ENCODE results near the gene ATG101. TPM values are rescaled to one million over a fixed set of nuclear protein-coding genes. Genes with fewer than 3 reads are reported as not detected.

The ATG101 gene
- total RNA-seq, 1 experiment from 2014 or later: 44.6 TPM

- Histone ChIP-seq H3K9me3 (ENCODE audit: insufficient read depth, low read depth) (no peaks in the 10 kb centered on the region), H4K20me1 (ENCODE audit: insufficient read depth) (no peaks in the 10 kb centered on the region)
- intact Hi-C loops (cut with micrococcal nuclease; ENCODE audit: unreplicated experiment): loop anchor here (2.0 kb wide), 1 partner anchor 14 kb away; the partner anchor contains the start of gene NR4A1
These were observed 33.1 kb upstream of the ATG101 start for GRCh38 chr12:52036587-52037171.

GRCh38 chr12:52037248-52037861, 32.4 kb upstream of the ATG101 start:
- peak overlapping the region; percentile 83 for H3K4me2 ChIP-seq
- peak in 1 of 2 experiments; percentile 48 for DNase-seq
- no peaks in the 10 kb centered on the region for H3K79me2 ChIP-seq (ENCODE audit: low read depth)
- peak overlapping the region; percentile 60 for H3K4me3 ChIP-seq
- ChIA-PET CTCF (interaction anchor here (0.5 to 0.7 kb wide), 3 partner anchors 12 to 322 kb away, joined by 3 to 4 read pairs (median 3); no protein-coding TSS in a partner anchor), POLR2A (ENCODE audit: unreplicated experiment) (interaction anchor here (0.6 kb wide), 3 partner anchors 18 to 1587 kb away, joined by 3 to 5 read pairs (median 3); partner anchors contain the start of gene ATG101)
- no peaks in the 10 kb centered on the region for H4K20me1 ChIP-seq (ENCODE audit: insufficient read depth)
- H3F3A ChIP-seq (ENCODE audit: insufficient read depth, low read depth): peaks cover 27% of the 10 kb centered on the region; the same call in 1 of the 2 replicates
- H3K27me3 ChIP-seq (ENCODE audit: insufficient read depth, low read depth): no peaks in the 10 kb centered on the region; the same call in 1 of the 2 replicates
- intact Hi-C loops (cut with micrococcal nuclease; ENCODE audit: unreplicated experiment): loop anchor here (2.0 kb wide), 1 partner anchor 13 kb away; the partner anchor contains the start of gene NR4A1
- peak overlapping the region; percentile 79 for H2AFZ ChIP-seq
- peaks cover 10% of the 10 kb centered on the region for H3K4me1 ChIP-seq (replicated peaks; ENCODE audit: insufficient read depth)
- H3K36me3 ChIP-seq (ENCODE audit: low read depth): no peaks in the 10 kb centered on the region
- no peak overlapping the region for H3K27ac ChIP-seq
- no peaks in the 10 kb centered on the region for H3K9me3 ChIP-seq (ENCODE audit: insufficient read depth, low read depth)
- no TSS peak for BruUV-seq (replicated peaks)
- no peaks in the 10 kb centered on the region for H3K9me2 ChIP-seq (ENCODE audit: insufficient read depth)
- TF ChIP-seq, protein P1, sequence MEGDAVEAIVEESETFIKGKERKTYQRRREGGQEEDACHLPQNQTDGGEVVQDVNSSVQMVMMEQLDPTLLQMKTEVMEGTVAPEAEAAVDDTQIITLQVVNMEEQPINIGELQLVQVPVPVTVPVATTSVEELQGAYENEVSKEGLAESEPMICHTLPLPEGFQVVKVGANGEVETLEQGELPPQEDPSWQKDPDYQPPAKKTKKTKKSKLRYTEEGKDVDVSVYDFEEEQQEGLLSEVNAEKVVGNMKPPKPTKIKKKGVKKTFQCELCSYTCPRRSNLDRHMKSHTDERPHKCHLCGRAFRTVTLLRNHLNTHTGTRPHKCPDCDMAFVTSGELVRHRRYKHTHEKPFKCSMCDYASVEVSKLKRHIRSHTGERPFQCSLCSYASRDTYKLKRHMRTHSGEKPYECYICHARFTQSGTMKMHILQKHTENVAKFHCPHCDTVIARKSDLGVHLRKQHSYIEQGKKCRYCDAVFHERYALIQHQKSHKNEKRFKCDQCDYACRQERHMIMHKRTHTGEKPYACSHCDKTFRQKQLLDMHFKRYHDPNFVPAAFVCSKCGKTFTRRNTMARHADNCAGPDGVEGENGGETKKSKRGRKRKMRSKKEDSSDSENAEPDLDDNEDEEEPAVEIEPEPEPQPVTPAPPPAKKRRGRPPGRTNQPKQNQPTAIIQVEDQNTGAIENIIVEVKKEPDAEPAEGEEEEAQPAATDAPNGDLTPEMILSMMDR (conservative IDR thresholded peaks at IDR 0.05): no peak
- no peak for TF ChIP-seq EZH2 (IDR thresholded peaks at IDR 0.05; ENCODE audit: low read depth)

More at GRCh38 chr12:52036587-52037171, 33.1 kb upstream of the ATG101 start:
- ChIA-PET CTCF (interaction anchor here (0.5 to 1.0 kb wide), 4 partner anchors 12 to 322 kb away, joined by 3 to 9 read pairs (median 4); partner anchors contain the start of gene ATG101), POLR2A (ENCODE audit: unreplicated experiment) (interaction anchor here (0.6 to 0.7 kb wide), 3 partner anchors 14 to 33 kb away, joined by 3 to 5 read pairs (median 4); partner anchors contain the start of genes ATG101 and NR4A1)
- Histone ChIP-seq H3K27ac (no peak overlapping the region), H3K9me2 (ENCODE audit: insufficient read depth) (no peaks in the 10 kb centered on the region), H3K4me2 (peak overlapping the region; percentile 68), H3K27me3 (ENCODE audit: insufficient read depth, low read depth) (no peaks in the 10 kb centered on the region; the same call in 1 of the 2 replicates), H3K36me3 (ENCODE audit: low read depth) (no peaks in the 10 kb centered on the region), H3K4me1 (replicated peaks; ENCODE audit: insufficient read depth) (peaks cover 14% of the 10 kb centered on the region), H3K4me3 (peak overlapping the region; percentile 37; the same call in 1 of the 2 replicates), H2AFZ (no peak overlapping the region), H3K79me2 (ENCODE audit: low read depth) (no peaks in the 10 kb centered on the region), H3F3A (ENCODE audit: insufficient read depth, low read depth) (peaks cover 34% of the 10 kb centered on the region; the same call in 1 of the 2 replicates)
- peak; percentile 59 to 85 for DNase-seq
- no peak for TF ChIP-seq EZH2 (IDR thresholded peaks at IDR 0.05; ENCODE audit: low read depth)
- TF ChIP-seq, protein P1 (conservative IDR thresholded peaks at IDR 0.05): no peak
- BruUV-seq (replicated peaks): no TSS peak

GRCh38 chr12:52038447-52038846, 31.3 kb upstream of the ATG101 start:
- H3K4me2 ChIP-seq: peak overlapping the region; percentile 83
- H4K20me1 ChIP-seq (ENCODE audit: insufficient read depth): no peaks in the 10 kb centered on the region
- intact Hi-C loops (cut with micrococcal nuclease; ENCODE audit: unreplicated experiment): no loop called here
- no peak overlapping the region for H3K4me3 ChIP-seq
- no peak overlapping the region for H3K27ac ChIP-seq
- H3K79me2 ChIP-seq (ENCODE audit: low read depth): no peaks in the 10 kb centered on the region
- H3K36me3 ChIP-seq (ENCODE audit: low read depth): no peaks in the 10 kb centered on the region
- peaks cover 23% of the 10 kb centered on the region; the same call in 1 of the 2 replicates for H3F3A ChIP-seq (ENCODE audit: insufficient read depth, low read depth)
- H3K9me2 ChIP-seq (ENCODE audit: insufficient read depth): no peaks in the 10 kb centered on the region
- H3K27me3 ChIP-seq (ENCODE audit: insufficient read depth, low read depth): no peaks in the 10 kb centered on the region; the same call in 1 of the 2 replicates
- DNase-seq: no peak
- H3K4me1 ChIP-seq (replicated peaks; ENCODE audit: insufficient read depth): peaks cover 1% of the 10 kb centered on the region
- no peaks in the 10 kb centered on the region for H3K9me3 ChIP-seq (ENCODE audit: insufficient read depth, low read depth)
- no peak for TF ChIP-seq EZH2 (IDR thresholded peaks at IDR 0.05; ENCODE audit: low read depth)
- TF ChIP-seq, protein P1 (conservative IDR thresholded peaks at IDR 0.05): no peak
- TSS peak; percentile 35 for BruUV-seq (replicated peaks)
- ChIA-PET POLR2A (ENCODE audit: unreplicated experiment) (no interaction called here), CTCF (no interaction called here)
- H2AFZ ChIP-seq: no peak overlapping the region

Data from PC-9 (cell line).